Ovary (tissue), 3 donors: ENCODE measurements around the gene FAM53B.

ENCODE experiments used
- EP300 ChIP-seq: sonication (generic); formaldehyde crosslinking; IDR thresholded peaks from one replicate; pipeline ENCODE4 v1.6.1; 2017; ENCODE audit warnings: antibody characterized with exemption
- POLR2A ChIP-seq: fragments of 450-650 bp; IDR thresholded peaks from one replicate; pipeline ENCODE4 v1.6.1; 2017; ENCODE audit warnings: antibody characterized with exemption, mild to moderate bottlenecking, moderate library complexity
- TF ChIP-seq, protein P1 (sequence below), 3 donors: fragments of 450-650 bp in 2 of 3; fragments of 200-600 bp in 1 of 3; IDR thresholded peaks; one replicate each; pipeline versions ENCODE4 v1.5.1 to v1.8.0; 2016 to 2022; ENCODE audit warnings: antibody characterized with exemption in 3 of 3, mild to moderate bottlenecking in 1 of 3
- donor health status: DM: no; HTN: no; CAD: no.

DNA sequence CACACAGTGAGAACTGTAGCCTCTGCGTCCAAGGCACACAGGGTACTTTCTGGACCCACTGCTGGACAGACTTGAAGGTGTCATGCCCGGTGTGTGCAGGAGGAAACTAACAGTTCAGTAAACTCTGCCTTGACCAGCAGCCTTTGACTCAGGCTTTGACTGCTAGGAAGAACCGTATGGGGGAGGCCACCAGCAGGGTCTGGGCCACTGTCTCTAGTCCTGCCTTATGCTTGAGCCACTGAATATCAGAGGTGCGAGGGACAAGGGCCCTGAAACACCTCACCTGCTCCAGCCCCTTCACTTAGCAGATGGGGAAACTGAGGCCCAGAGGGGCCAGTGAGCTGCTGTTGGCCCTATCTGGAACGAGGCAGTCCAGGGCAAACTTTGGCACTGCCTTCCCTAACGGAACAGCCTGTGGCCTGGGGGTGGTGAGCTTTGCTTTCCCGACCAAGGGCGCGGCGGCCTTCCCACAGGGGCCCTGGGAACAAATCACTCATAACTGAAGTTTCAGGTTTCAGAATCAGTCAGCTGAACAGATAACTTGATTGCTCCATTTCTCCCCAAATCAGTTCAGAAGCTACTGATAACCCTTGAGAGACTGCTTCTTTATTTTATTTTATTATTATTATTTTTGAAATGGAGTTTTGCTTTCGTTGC, 130.0 kb downstream of the FAM53B start:
- TF ChIP-seq, protein P1, sequence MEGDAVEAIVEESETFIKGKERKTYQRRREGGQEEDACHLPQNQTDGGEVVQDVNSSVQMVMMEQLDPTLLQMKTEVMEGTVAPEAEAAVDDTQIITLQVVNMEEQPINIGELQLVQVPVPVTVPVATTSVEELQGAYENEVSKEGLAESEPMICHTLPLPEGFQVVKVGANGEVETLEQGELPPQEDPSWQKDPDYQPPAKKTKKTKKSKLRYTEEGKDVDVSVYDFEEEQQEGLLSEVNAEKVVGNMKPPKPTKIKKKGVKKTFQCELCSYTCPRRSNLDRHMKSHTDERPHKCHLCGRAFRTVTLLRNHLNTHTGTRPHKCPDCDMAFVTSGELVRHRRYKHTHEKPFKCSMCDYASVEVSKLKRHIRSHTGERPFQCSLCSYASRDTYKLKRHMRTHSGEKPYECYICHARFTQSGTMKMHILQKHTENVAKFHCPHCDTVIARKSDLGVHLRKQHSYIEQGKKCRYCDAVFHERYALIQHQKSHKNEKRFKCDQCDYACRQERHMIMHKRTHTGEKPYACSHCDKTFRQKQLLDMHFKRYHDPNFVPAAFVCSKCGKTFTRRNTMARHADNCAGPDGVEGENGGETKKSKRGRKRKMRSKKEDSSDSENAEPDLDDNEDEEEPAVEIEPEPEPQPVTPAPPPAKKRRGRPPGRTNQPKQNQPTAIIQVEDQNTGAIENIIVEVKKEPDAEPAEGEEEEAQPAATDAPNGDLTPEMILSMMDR (IDR thresholded peaks at IDR 0.05): no peak
- TF ChIP-seq EP300: no peak
- TF ChIP-seq POLR2A: no peak
